Lung (tissue), 12 donors: ENCODE data around the gene TIMP3. TPM values are rescaled to one million over a fixed set of nuclear protein-coding genes. Genes with fewer than 3 reads are reported as not detected.
A peak's percentile ranks its signal among the peaks of the same experiment; 100 is the strongest.

Experiments
- ATAC-seq: fragments of 200-7000 bp; cut with Tn5 transposase; one replicate; pipeline ENCODE4 v1.9.1; 2020; ENCODE audit warnings: moderate number of reproducible peaks; ENCODE audit not compliant: insufficient read depth, low FRiP score
- DNase-seq, 3 donors: peaks; one replicate each; pipeline ENCODE4 v3.0.0-alpha.2; 2013 to 2017
- H3K27ac ChIP-seq, 2 donors: one replicate each; pipeline ENCODE4 v1.5.1; 2013; ENCODE audit warnings: mild to moderate bottlenecking in 2 of 2, moderate library complexity in 2 of 2, control low read depth in 1 of 2, inconsistent platforms in 1 of 2, low read depth in 1 of 2, low read length in 1 of 2
- H3K27me3 ChIP-seq, 3 donors: one replicate each; pipeline ENCODE4 v1.5.1; 2013; ENCODE audit warnings: low read length in 2 of 3; ENCODE audit not compliant: control insufficient read depth in 3 of 3, insufficient read depth in 3 of 3
- H3K36me3 ChIP-seq, 4 donors: one replicate each; pipeline ENCODE4 v1.5.1; 2013; ENCODE audit warnings: low read length in 4 of 4, mild to moderate bottlenecking in 1 of 4, moderate library complexity in 1 of 4; ENCODE audit not compliant: control insufficient read depth in 4 of 4, insufficient read depth in 4 of 4
- H3K4me1 ChIP-seq, 5 donors: one replicate each; pipeline ENCODE4 v1.5.1; 2013; ENCODE audit warnings: low read length in 5 of 5, mild to moderate bottlenecking in 2 of 5, moderate library complexity in 1 of 5; ENCODE audit not compliant: control insufficient read depth in 5 of 5, insufficient read depth in 5 of 5
- H3K4me3 ChIP-seq: one replicate; pipeline ENCODE4 v1.5.1; 2013; ENCODE audit warnings: mild to moderate bottlenecking, control low read depth, moderate library complexity
- H3K9ac ChIP-seq, 2 donors: one replicate each; pipeline ENCODE4 v1.5.1; 2013; ENCODE audit warnings: low read length in 2 of 2, control low read depth in 1 of 2; ENCODE audit not compliant: insufficient read depth in 1 of 2
- H3K9me3 ChIP-seq, 4 donors: one replicate each; pipeline ENCODE4 v1.5.1; 2013; ENCODE audit warnings: low read length in 3 of 4, mild to moderate bottlenecking in 1 of 4, moderate library complexity in 1 of 4; ENCODE audit not compliant: control insufficient read depth in 4 of 4, insufficient read depth in 3 of 4
- WGBS, 2 donors: extraction: QIAGEN DNeasy Blood & Tissue Kit; methylation state at CpG; one replicate each; pipeline ENCODE4 v1.1.7; 2013; 5-methylcytosine and 5-hydroxymethylcytosine counted together
- polyA plus RNA-seq, 2 donors: library from polyadenylated mRNA; stranded (reverse); fragments of 200-250 nt; gene quantifications; one replicate each; pipeline ENCODE4 v1.2.1, GENCODE V29; 2013
- total RNA-seq, 2 donors: library from RNA; depleted of rRNA in 1 of 2; stranded (reverse); fragments of >200 nt in 1 of 2; gene quantifications; one replicate each; pipeline ENCODE4 v1.2.1, GENCODE V29; 2014 to 2021
- TF ChIP-seq, protein P1 (sequence below): IDR thresholded peaks from 2 replicates; pipeline ENCODE4 v1.5.1; 2012; ENCODE audit warnings: mild to moderate bottlenecking; ENCODE audit errors: control extremely low read depth, extremely low read depth
- donor health status: control.
- donor health status: control.
- donor health status: Bipolar disorder and iron deficiency.
- donor health status: healthy.
- donor health status: DM: yes; HTN: yes; CAD: no.

TIMP3 gene
- total and polyA plus RNA-seq, 4 donors, result 129 to 547 (median 239) TPM

- TF ChIP-seq, protein P1, sequence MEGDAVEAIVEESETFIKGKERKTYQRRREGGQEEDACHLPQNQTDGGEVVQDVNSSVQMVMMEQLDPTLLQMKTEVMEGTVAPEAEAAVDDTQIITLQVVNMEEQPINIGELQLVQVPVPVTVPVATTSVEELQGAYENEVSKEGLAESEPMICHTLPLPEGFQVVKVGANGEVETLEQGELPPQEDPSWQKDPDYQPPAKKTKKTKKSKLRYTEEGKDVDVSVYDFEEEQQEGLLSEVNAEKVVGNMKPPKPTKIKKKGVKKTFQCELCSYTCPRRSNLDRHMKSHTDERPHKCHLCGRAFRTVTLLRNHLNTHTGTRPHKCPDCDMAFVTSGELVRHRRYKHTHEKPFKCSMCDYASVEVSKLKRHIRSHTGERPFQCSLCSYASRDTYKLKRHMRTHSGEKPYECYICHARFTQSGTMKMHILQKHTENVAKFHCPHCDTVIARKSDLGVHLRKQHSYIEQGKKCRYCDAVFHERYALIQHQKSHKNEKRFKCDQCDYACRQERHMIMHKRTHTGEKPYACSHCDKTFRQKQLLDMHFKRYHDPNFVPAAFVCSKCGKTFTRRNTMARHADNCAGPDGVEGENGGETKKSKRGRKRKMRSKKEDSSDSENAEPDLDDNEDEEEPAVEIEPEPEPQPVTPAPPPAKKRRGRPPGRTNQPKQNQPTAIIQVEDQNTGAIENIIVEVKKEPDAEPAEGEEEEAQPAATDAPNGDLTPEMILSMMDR, result no peak
- Histone ChIP-seq H3K27ac (peak overlapping the region in 1 of 2 donors; percentile 65), H3K36me3 (peaks cover 0 to 4% (median 0%) of the 10 kb centered on the region in 4 donors), H3K9me3 (no peaks in the 10 kb centered on the region), H3K4me3 (no peak overlapping the region), H3K9ac (no peak overlapping the region), H3K4me1 (peaks cover 5 to 45% (median 20%) of the 10 kb centered on the region in 5 donors), H3K27me3 (no peaks in the 10 kb centered on the region)
- WGBS, 2 donors, result 77 to 81% methylated on average over 3 of the region's 3 CpGs
- DNase-seq, result no peak
- ATAC-seq, result no peak
Observed at GRCh38 chr22:32811788-32812545, 10.5 kb downstream of the TIMP3 start.

- H3K4me3 ChIP-seq, result no peak overlapping the region
- no peaks in the 10 kb centered on the region for H3K9me3 ChIP-seq
- WGBS, 2 donors, result 82 to 84% methylated on average over 5 of the region's 5 CpGs
- H3K9ac ChIP-seq, result no peak overlapping the region
- no peaks in the 10 kb centered on the region for H3K27me3 ChIP-seq
- ATAC-seq (no peak), DNase-seq (no peak)
- no peak overlapping the region for H3K27ac ChIP-seq
- TF ChIP-seq, protein P1, result no peak
- peaks cover 0 to 9% (median 2%) of the 10 kb centered on the region in 4 donors for H3K36me3 ChIP-seq
- H3K4me1 ChIP-seq, result peaks cover 0 to 50% (median 5%) of the 10 kb centered on the region in 5 donors
Observed at GRCh38 chr22:32814285-32814860, 12.9 kb downstream of the TIMP3 start.

DNA sequence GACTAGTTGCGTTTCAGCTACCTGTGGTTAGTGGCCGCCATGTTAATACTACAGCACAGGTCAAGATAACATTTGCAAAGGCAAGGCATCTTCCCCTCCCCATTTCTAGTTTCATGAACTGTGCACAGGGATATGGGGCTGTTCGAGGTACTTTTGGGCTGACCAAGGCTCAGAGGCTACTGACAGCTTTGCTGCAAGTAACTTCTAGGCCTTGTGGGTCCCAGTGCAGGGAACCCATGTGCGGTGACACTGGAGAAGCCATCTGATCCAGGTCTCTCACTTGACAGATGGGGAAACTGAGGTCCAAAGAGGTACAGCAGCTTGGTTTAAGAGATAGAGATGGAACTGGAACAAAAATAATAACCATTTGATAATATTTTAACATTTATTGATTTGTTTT, 13.6 kb downstream of the TIMP3 start:
- TF ChIP-seq, protein P1, result no peak
- peaks cover 0 to under 1% (median 0%) of the 10 kb centered on the region in 4 donors for H3K9me3 ChIP-seq
- no peak overlapping the region for H3K4me3 ChIP-seq
- 96 to 98% methylated on average over 4 of the region's 4 CpGs for WGBS, 2 donors
- no peaks in the 10 kb centered on the region for H3K27me3 ChIP-seq
- H3K4me1 ChIP-seq, result peaks cover 0 to 45% (median 4%) of the 10 kb centered on the region in 5 donors
- no peak for DNase-seq
- no peak for ATAC-seq
- no peak overlapping the region for H3K9ac ChIP-seq
- peaks cover 0 to 9% (median 2%) of the 10 kb centered on the region in 4 donors for H3K36me3 ChIP-seq
- no peak overlapping the region for H3K27ac ChIP-seq
